NCI-H1436 (cell line): ENCODE data around the gene SNX27.
A peak's percentile ranks its signal among the peaks of the same experiment; 100 is the strongest.

ENCODE experiments used
- DNase-seq: peaks from one replicate; lab custom pipeline; 2025; lab: John Stamatoyannopoulos, UW

The SNX27 gene

DNA sequence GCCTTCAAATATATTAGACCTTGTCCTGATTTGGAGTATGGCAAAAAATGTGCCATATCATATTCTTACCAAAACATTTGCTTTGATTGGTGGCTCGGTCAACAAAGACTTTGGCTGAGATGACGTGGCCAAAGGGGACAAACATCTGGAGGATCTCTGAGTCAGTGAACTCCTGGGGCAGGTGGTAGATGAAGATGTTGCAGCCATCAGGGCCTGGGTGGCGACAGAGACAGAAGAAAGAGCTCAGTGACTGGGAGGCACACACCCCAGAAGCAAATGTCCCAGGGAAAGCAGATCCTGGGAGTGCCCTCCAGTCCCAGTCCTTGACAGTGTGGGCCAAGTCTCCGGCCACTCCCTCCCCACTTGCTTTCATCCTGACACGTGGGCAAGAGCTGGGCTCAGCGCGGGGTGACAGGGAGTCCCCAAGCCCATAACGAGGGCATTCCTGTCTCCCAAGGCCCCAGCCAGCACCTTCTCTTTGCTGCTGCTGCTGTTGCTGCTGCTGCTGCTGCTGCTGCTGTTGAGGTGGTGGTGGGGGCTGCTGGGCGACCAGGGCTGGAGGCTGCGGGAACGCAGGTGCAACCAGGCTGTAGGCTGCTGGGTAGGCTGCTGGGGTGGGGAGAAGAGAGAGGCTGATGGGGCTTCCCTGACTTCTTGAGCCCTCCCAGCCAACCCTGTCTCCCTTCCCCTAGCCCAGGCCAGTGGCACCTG lies 94.1 kb downstream of the SNX27 start:
- DNase-seq, result no peak

DNA sequence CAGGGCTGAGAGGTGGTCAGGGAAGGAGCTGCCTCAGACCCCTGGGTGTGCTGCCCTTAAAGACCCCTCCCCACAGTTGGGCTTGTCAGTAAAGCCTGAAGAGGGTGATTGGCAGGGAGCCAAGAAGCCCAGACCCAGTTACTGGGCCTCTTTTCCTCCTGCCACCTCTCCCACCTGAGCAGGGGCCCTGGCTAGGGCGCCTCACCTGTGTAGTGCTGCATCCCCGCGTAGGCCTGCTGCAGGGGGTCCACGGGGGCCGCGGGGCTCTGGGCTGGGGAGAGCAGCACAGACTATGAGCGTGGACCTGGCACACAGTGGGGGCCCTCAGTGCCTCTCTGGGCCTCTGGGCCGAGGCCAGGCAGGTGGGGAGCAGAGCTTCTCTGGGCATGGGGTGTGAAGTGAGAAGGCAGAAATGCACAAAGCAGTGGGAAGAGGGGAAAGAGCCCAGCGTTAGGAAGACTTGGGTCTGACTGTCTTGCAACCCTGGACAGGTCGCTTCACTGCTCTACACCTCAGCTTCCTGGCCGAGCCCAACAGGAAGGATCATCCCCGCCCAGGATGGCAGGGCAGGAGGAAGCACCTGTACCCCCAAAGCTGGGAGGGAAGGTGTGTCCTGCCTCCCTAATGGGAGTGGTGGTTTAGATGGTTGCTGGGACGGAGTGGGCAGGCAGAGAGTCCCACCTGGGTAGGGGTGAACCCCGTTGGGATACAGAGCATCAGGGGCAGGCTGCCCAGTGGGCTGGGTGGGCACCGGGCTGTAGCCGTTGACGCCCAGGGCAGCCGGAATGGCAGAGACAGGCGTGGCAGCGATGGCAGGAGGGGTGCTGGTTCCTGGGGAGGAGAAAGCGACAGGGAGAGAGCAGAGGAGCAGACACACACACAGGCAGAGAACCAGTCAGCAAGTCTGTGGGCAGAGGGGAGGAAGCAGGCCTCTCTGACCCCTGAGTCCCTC lies 94.9 kb downstream of the SNX27 start:
- DNase-seq, result no peak

DNA sequence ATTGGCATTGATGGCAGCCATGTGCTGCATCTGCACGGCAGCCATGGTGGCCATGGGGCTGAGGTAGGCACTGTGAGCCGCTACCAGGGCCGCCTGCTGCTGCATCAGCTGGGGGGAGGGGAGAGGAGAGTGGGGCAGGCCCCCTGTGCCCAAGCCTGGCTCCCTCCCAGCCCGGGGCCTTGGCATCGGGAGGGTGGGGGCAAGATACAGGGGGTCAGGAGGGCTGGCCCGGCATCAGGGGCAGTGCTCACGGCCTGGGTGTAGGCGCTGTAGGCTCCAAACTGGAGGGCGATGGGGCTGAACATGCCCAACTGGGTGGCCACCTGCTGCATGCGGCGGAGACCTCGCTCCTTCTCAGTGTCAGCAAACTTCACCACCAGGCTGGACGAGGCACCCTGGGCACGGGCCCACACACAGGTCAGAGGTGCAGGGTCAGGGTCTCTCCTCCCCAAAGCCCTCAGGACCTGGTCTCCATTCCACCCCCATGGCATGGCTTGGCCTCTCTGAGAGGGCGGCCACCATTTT lies 95.8 kb downstream of the SNX27 start:
- no peak for DNase-seq

DNA sequence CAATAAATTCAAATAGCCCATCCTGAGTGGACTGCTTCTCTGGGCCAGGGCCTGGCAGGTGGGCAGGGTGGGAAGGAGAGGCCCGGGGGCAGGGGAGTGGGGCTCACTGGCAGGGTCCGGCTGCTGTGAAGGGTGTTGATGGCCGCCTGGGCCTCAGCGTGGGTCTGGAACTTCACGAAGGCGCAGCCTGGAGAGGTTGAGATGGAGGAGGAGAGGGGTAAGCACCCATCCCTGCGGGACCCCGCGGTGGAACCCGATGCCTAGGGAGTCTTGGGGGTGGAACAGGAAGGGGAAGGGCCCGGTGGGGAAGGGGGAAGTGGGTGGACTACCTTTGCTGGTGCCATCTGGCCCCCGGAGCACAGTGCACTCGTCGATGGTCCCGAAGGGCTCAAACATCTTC lies 97.0 kb downstream of the SNX27 start:
- DNase-seq, result no peak

DNA sequence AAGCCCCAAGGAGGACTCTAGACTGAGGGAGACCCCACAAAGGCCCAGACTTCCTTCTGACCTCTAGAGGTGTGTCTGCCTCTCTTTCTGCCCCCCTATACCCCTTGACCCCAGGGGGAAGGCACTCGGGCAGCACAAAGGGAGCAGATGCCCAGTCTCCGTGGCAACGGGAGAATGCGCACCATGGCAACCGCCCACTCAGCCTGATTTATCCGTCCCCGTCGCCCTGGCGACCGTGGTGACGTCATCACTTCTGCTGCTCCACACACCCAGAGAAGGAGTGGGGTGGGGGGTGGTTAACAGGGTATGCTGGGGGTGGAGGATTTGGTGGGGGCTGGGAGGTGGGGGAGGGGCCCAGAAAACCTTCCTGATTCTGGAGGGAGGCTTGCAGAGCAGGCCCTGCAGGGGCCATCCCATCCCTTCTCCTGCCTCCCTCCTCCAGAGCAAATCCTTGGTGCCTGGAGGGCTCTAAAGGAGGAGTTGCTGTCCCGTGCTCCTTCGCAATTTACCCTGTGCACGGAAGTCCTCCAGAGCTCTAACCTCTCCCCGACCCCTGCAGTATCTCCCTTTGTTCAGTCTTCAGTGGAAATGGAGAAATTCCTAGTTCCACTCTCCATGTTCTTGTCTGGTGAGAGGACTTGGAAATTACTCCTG lies 98.5 kb downstream of the SNX27 start:
- peak; percentile 87 for DNase-seq

DNA sequence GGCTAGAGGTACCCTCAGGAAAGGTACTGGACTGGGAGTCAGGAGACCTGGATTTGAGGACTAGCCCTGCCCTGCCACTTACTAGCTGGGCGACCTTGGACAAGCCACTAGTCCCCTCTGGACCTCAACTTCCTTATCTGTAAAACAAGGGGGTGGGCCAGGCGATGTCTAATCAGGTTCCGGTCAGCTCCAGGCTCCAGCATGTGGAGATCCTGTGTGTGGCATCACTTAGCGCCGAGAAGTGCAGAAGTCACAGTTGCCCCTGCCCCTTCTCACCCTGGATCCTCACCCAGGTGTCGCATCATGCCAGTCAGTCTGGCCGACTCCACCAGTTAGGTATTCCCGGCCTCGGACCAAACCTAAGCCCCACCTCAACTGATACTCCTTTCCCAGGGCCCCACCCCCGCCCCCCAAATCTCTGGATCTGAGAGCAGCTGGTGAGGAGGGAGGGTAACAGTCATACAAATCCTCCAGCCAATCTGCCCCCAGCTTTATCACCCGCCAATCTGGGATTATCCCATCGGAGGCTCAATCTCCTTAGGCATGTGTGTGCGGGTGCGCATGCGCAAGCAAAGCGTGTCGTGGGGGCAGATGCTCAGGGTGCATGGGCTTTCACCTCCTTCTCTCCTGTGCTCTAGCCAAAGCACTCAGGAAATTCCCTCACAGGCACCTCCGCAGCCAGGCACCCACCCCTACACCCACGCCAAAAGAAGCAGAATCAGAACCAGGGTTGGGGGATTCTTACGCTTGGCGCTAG lies 99.4 kb downstream of the SNX27 start:
- no peak for DNase-seq

DNA sequence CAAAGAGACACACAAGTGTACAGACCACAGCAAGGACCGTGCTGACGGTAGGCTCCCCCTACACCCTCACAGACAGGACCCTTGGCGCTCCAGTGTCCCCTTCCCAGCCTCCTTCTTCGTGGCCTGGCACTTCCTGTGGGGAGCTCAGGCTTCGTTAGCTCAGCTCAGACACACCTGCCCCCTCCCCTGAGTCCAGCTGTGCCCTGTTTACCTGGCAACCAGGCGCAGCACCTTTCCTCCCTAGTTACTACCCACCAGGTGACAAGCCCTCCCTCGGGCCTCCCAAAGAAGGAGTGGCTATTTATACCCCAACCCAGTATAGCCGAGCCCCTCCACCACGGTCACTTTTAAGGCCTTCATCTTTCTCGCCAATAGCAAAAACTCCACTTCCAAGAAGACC lies 100.1 kb downstream of the SNX27 start:
- DNase-seq, result no peak

DNA sequence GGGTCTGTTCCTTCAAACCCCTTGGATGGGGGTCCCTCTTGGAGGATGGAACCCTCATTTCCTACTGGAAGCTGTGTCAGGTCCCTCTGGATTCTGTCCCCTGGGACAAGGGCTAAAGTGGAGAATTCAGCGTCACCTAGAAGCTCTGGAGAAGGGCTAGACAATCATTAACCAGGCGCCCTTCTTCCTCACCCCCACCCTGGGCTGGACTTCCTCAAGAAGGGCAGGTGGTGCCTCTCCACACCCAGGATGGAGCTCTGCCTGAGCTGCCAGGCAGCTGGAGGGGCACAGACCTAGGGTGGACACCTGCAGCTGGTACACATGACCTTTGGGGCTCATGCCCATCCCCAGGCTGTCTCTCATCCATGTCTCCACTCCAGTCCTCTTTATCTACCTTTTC lies 101.2 kb downstream of the SNX27 start:
- DNase-seq, result no peak

DNA sequence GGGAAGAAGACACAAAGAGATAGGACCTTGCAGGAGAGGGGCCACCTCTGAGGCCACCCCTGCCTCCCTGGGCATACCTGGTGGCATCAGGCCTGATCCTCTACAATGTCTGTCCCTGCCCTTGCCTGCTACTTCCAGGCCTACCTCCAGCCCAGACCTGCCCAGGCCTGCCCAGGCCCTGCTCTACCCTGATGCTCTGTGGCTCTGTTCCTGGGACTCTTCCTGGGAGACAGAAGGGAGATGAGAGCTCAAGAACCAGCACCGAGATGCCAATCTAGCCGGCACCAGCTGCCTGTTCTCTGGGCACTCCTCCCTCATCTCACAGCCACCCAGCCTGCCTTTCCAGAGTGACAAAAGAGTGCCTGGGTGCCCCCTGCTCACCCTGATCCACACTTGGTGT lies 102.0 kb downstream of the SNX27 start:
- DNase-seq, result no peak

DNA sequence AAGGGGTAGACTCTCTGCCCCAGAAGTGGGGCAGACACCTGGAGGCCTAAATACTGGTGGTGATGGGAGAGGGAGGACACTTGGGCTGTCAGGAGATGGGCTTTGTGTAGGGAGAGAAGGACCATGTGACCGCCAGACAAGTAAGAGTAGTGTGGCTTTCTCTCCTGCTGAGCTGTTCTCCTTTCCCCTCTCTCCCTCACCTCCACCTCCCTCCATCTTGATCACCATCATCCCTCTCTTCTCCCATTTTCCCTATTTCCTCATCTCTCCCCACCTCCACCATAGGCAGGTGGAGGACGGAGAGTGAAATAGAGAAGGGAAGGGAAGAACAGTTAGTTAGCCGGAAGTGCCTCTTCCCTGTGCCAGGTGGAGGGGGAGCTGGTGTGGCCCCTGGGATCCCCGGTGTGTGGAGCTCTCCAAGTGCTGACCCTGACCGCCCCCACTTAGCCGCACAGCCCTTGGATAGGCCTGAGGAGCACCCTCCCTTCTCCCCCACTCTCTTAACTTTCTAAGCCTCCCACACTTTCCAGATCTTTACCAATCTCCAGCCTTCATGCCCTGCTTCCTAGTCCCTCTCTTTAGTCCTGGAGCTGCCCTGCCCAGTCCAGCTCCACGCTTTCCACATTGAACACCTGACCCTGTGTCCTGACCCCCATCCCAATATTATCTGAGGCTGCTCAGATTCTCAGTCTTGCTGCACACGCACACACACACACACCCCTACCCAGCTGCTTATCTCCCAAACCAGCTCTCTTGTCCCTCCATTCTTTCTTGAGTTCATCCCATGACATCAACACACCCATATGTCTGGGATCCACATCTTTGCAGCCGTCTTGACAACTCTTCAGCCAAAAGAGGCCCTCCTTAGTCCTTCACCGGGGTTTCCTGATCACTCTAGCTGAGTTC lies 103.2 kb downstream of the SNX27 start:
- no peak for DNase-seq

DNA sequence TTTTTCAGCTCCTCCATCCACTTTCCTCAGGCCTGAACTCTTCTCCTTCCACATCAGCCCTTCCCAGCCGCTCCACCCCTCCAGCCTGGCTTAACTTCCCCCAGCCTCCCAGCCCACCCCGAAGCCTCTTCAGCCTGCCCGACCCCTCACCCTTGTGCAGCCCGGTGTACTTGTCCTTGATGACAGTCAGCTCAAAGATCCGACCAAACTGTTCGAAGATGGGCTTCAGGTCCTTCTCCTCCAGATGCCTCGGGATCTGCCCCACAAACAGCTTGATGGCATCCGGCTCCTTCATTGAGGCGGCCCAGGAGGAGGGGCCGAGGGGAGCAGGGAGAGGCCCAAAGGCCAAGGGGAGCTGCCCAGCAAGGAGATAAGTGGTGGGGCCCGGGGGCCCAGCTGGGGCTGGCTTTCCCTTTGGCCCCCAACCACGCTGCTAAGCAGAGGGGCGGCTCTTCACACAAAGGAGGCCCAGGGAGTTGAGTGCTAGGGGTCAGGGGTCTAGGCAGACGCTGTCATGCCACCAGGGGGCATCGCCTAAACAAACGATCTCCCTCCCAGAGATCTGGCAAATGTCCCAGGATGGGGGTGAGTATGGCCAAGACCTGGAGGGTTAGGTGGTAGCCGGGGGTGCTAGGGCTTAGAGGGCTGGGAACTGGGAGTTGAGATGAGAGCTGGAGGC lies 104.0 kb downstream of the SNX27 start:
- peak; percentile 66 for DNase-seq

DNA sequence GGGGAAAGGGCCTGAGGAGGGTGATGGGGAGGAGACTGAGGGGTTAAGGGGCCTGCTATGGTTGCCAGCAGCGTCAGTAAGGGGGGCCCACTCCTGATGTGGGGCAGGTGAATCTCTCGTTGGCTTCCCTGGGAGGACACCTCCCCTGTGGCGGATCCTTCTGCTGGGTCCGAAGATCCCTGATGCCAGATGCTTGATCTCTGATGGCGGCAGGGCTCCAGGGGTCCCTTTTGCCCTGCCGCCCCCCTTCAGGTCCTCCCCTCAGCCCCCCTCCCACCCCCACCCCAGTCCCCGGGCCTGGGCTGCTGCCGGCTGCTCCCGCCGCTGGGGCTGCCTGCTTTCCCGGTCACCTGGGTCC lies 104.5 kb downstream of the SNX27 start:
- DNase-seq, result no peak

DNA sequence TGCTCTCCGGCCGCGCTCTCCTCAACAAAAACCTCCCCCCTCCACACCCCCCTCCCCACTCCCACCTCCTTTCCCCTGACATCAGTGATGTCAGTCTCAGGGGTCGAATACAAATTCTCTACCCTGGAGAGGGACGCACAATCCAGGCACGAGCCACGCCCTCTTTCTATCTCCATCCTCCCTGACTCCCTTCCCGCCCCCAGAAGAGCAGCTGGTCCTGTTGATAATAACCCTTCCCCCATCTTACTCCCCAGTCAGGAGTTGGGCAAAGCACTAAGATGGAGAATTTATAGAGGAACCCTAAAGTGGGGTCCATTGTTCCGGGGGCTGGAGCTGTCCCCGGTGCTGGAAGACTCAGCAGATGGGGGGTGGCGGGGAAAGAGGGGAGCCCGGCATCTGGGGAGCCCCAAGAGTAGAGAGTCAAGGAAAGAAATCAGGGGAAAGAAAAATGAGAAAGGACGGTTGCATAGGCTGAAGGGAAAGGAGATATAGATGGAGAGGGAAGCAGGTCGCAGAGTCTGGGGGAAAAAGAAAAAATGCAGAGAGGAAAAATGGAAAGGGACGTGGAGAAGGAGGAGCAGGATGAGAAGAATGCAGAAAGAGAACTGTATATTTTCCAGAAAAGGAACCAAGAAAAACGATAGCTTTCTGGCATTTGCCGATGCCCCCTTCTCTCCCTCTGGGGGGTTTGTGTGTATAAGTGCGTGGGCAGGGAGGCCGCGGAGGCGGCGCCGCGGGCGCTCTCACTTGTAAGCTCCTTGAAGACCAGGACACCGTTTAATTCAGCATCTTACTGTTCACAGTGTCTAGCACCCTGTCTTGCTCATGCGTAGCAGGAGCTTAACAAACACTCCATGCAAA lies 105.2 kb downstream of the SNX27 start, which contains the start of gene CELF3:
Gene CELF3 (minus strand): TSS at position 33 of the 861 bp plus-strand sequence. CDS start 783 bp downstream, outside the sequence.
- DNase-seq, result peak; percentile 96

DNA sequence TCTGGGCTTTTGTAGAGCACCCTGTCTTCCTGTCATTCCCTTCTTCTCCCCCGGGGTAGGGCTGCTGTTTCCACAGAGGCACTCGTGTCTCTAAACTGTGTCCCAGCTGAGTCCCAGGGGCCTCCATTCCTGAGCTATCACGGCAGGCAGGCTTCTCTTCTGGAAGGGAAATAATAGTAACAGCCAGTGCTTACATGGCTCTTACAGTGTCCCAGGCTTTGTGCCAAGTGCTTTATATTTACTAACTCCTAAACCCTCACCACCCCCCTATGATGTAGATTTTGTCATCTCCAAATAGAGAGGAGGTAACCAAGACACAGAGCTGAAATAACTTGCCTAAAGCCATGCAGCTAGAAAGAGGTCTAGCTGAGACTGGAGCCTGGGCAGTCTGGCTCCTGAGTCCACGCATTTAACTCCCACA lies 106.2 kb downstream of the SNX27 start:
- peak; percentile 3 for DNase-seq

DNA sequence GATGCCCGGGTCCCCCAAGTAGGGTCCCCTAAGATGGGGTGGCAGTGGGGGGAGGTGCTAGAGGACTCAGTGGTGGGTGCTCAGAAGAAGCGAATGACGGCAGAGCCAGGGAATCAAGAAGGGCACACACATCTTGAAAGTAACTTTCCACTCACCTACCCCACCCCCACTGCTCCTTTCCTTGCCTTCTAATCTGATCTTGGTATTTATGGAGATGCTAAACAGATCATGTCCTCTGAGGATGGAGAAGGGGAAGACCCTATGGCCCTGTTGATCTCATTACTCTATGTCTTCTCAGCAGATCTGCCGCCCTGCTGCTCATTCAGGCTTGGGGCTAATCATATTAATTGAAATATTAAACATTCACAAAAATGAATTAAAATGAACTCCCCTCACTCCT lies 106.8 kb downstream of the SNX27 start:
- no peak for DNase-seq

DNA sequence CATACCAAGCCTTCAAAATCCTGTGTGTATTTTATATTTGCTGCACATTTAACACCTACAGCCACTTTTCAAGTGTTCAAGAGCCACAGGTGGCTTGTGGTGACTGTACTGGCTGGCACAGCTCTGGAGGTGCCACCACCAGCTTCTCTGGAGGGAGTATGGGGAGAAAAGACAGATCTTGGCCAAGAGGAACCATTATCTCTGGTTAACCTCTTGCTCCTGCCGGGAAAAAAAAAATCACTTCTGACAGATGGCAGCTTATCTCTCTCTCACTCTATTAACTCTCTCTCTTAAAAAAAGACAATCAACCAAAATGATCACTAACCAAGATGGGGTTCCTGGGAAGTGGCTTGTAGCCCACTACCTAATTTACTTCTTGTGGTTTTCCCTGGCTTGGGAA lies 108.3 kb downstream of the SNX27 start:
- no peak for DNase-seq

DNA sequence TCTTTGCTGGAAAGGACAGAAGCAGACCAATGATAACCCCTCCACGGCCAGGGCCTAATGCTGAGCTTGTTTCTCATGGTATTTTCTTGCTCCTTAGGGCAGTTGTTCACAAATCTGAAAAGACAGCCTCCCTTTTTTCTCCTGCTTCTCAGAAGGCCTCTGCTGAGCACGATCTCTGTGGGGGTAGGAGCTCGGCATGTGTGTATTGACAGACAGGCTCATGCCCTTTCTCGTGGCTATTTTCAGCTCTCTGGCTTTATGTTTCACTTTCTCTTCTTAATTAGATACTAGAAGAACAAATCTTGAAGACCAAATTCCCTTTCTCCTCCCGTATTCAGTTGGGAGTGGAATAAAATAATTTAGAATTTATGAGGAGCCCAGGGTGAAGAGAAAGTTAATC lies 108.7 kb downstream of the SNX27 start:
- DNase-seq, result no peak

DNA sequence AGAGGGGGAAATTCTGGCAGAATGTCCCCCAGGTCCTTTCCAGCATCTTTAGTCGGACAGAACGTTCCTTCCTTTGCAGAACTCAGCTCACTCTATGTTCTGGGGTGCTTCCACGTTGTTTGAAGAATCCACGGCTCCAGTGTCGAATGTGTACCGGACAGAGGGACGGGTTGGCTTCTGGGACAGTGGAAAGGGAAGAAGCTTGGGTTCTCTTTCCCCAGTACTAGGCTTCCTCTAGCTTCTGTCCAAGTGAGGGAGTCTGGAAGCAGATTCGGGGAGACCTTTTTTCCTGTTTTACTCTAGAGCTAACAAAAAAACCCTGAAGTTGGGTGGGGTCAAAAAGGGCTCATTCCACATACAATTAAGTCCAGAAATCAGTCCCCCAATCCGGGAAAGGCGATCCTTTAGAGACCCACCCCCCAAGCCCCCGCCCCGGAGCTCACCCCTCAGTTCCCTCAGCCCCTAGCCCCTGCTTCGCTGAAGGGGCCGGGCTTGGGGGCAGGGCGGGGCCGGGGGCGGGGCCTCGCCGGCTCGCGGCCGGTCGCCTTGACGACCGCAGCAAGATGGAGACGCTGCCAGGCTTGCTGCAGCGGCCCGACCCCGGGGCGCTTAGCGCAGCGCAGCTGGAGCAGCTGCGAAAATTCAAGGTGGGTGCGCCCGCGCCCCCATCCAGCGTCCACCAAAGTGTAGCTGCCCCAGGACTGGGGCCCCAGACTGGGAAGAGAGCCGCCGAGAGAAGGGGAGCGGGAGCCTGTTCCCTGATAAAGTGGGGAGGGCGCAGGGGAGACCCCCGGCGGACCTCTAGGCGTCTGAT lies 109.3 kb downstream of the SNX27 start, which contains the start of gene RIIAD1:
Gene RIIAD1 (plus strand): TSS at position 549 of the 814 bp plus-strand sequence. CDS start 15 bp downstream, at position 564.
- peak; percentile 4 for DNase-seq
